ENCODE data around the gene USP3. TPM values are rescaled to one million over a fixed set of nuclear protein-coding genes. Genes with fewer than 3 reads are reported as not detected.
"Not testable (repeated sequence)": the region's sequence is repeated elsewhere in the genome, so short reads cannot be mapped to it uniquely, and the experiment has no call there.

Gene USP3
- total RNA-seq, 1 experiment from 2014 or later, result 70.2 TPM

DNA sequence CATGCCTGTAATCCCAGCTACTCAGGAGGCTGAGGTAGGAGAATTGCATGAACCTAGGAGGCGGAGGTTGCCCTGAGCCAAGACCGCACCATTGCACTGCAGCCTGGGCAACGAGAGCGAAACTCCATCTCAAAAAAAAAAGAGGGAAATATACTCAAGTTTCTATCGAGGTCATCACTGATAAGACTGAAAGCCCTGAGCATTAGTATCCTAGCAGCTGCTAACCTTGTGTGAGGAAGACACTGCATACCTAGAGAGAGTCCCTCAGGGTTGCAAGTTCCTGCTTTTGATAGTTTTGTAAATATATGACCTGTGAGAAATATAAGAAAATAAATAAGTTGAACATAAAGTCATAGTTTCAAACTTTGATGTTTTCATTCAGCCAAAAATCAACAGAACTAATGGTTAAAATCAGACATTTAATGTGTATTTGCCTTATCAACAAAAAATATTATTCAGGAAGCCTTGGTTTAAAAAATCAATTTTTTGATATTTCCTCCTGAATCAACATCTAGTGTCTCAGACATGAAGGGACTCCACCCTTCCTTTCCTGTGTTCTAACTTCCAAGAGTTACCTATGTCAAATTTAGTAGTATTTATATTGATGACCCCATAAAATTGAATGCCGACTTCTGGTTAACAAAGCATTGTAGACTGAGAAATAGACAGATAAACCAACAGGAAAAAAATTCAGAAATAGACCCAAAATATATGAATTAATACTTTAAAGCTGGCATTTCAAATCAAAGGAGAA, 19.8 kb upstream of the USP3 start:
- H3K27ac Mint-ChIP-seq (ENCODE audit: low read depth, unreplicated experiment), result peak overlapping the region; percentile 84
- intact Hi-C loops (cut with micrococcal nuclease), result no loop called here
- DNase-seq (ENCODE audit: unreplicated experiment), result no peak
- H3K36me3 Mint-ChIP-seq (ENCODE audit: insufficient read depth, unreplicated experiment), result no peaks in the 10 kb centered on the region
- TF ChIP-seq, protein P1, sequence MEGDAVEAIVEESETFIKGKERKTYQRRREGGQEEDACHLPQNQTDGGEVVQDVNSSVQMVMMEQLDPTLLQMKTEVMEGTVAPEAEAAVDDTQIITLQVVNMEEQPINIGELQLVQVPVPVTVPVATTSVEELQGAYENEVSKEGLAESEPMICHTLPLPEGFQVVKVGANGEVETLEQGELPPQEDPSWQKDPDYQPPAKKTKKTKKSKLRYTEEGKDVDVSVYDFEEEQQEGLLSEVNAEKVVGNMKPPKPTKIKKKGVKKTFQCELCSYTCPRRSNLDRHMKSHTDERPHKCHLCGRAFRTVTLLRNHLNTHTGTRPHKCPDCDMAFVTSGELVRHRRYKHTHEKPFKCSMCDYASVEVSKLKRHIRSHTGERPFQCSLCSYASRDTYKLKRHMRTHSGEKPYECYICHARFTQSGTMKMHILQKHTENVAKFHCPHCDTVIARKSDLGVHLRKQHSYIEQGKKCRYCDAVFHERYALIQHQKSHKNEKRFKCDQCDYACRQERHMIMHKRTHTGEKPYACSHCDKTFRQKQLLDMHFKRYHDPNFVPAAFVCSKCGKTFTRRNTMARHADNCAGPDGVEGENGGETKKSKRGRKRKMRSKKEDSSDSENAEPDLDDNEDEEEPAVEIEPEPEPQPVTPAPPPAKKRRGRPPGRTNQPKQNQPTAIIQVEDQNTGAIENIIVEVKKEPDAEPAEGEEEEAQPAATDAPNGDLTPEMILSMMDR (IDR thresholded peaks at IDR 0.05; ENCODE audit: unreplicated experiment), result no peak
- CTCF ChIA-PET, result interaction anchor here (0.8 to 3.1 kb wide), 7 partner anchors 11 to 115 kb away, joined by 3 to 19 read pairs (median 4); no protein-coding TSS in a partner anchor
- H3K4me3 Mint-ChIP-seq (ENCODE audit: unreplicated experiment), result no peak overlapping the region
- no peaks in the 10 kb centered on the region for H3K27me3 Mint-ChIP-seq (ENCODE audit: insufficient read depth, unreplicated experiment)
- H3K9me3 Mint-ChIP-seq (ENCODE audit: unreplicated experiment), result no peaks in the 10 kb centered on the region
- H3K4me1 Mint-ChIP-seq (ENCODE audit: insufficient read depth, unreplicated experiment), result peaks cover 24% of the 10 kb centered on the region
- POLR2A ChIA-PET, result interaction anchor here (0.7 to 6.7 kb wide), 19 partner anchors 8 to 609 kb away, joined by 3 to 222 read pairs (median 6); partner anchors contain the start of genes CIAO2A, FBXL22, RAB8B and RPS27L
- BruUV-seq (replicated peaks), result no TSS peak

DNA sequence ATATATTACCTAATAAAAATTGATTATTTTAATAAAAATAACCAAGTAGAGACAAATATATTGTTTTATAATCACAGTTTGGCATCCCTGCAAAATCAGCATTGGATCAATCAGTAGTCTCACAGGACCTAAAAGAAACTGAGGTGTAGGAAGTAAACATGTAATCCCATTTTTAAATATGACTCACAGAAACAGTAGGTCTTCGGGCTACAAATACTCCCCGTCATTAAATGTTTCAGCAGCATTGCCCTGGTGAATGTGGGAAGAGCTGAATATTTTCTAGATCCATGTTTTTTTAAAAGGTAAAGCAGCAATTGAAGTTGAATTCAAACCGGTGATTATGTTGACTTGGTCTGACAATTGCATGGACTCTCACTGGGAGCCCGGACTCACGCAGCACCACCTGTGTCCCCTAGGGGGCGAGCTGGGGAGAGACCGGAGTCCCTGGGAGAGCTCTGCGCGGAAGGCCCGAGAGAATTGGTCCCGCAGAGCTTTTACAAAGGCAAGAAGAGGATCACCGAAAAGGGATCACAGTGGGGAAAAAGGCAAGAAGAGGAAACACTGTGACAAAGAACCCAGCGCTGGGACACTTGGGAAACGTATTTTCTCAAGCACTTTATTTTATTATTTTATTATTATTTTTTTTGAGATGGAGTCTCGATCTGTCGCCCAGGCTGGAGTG, 17.2 kb upstream of the USP3 start:
- POLR2A ChIA-PET, result interaction anchor here (1.0 to 3.8 kb wide), 6 partner anchors 9 to 115 kb away, joined by 3 to 28 read pairs (median 4); partner anchors contain the start of gene USP3
- H3K27ac Mint-ChIP-seq (ENCODE audit: low read depth, unreplicated experiment), result peak overlapping the region; percentile 23
- TF ChIP-seq, protein P1 (IDR thresholded peaks at IDR 0.05; ENCODE audit: unreplicated experiment), result peak; percentile 71
- BruUV-seq (replicated peaks), result no TSS peak
- intact Hi-C loops (cut with micrococcal nuclease), result no loop called here
- no peaks in the 10 kb centered on the region for H3K36me3 Mint-ChIP-seq (ENCODE audit: insufficient read depth, unreplicated experiment)
- H3K4me3 Mint-ChIP-seq (ENCODE audit: unreplicated experiment), result no peak overlapping the region
- CTCF ChIA-PET, result interaction anchor here (0.6 to 1.5 kb wide), 9 partner anchors 9 to 114 kb away, joined by 3 to 8 read pairs (median 3); no protein-coding TSS in a partner anchor
- no peaks in the 10 kb centered on the region for H3K9me3 Mint-ChIP-seq (ENCODE audit: unreplicated experiment)
- peak; percentile 81 for DNase-seq (ENCODE audit: unreplicated experiment)
- no peaks in the 10 kb centered on the region for H3K27me3 Mint-ChIP-seq (ENCODE audit: insufficient read depth, unreplicated experiment)
- H3K4me1 Mint-ChIP-seq (ENCODE audit: insufficient read depth, unreplicated experiment), result peaks cover 24% of the 10 kb centered on the region

DNA sequence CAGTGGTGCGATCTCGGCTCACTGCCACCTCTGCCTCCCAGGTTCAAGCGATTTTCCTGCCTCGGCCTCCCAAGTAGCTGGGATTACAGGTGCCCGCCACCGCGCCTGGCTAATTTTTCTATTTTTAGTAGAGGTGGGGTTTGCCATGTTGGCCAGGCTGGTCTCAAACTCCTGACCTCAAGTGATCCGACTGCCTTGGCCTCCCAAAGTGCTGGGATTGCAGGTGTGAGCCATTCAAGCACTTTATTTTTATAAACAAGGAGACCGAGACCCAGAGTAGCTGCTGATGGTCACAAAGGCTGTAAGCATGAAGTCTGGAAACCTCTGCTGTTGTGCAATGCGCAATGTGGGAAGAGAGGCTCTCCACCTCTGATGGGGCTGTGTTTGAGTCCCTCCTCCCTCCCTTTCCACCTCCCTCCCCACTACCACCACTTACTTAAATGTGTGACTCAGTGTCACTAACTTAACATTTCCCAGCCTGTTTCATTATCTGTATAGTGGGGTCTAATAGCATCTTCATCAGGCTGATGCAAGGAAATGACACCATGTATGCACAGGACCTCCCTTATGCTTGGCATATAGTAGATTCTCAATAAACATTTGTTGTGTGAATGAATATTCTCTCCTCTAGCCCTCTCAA, 16.5 kb upstream of the USP3 start:
- ChIA-PET POLR2A (interaction anchor here (1.0 to 3.8 kb wide), 6 partner anchors 8 to 116 kb away, joined by 3 to 28 read pairs (median 4); partner anchors contain the start of gene USP3), CTCF (interaction anchor here (0.8 to 1.5 kb wide), 7 partner anchors 9 to 85 kb away, joined by 3 to 8 read pairs (median 4); no protein-coding TSS in a partner anchor)
- BruUV-seq (replicated peaks); intact Hi-C loops (cut with micrococcal nuclease); H3K4me3 Mint-ChIP-seq (ENCODE audit: unreplicated experiment); H3K27ac Mint-ChIP-seq (ENCODE audit: low read depth, unreplicated experiment); H3K36me3 Mint-ChIP-seq (ENCODE audit: insufficient read depth, unreplicated experiment); DNase-seq (ENCODE audit: unreplicated experiment); H3K9me3 Mint-ChIP-seq (ENCODE audit: unreplicated experiment); H3K27me3 Mint-ChIP-seq (ENCODE audit: insufficient read depth, unreplicated experiment): not testable (repeated sequence)
- H3K4me1 Mint-ChIP-seq (ENCODE audit: insufficient read depth, unreplicated experiment), result peaks cover 26% of the 10 kb centered on the region

DNA sequence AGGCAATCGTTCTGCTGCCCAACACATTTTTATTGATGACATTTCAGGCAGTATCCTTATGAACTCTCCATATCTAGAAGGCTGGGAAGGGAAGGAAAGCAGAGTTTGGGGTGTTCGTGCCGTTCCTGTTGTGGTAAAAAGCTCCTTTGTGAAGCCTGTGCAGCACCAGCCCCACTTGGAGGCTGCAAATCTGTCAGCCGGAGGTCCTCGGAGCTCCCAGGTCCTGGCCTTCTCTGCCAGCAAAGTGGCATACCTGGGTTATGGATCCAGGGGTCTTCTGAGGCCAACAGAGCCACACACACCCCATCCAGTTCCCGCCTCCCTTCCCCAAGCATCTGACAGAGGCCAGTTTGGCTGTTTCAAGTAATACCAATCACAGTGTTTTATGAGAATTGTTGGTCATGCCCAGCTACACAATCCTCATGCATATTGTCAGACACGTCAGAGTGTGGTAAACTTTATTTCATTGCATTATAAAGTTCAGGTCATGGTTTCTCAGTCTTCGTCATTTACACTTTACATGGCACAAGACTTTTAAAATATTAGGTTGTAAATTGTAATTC, 15.9 kb upstream of the USP3 start:
- BruUV-seq (replicated peaks), result no TSS peak

More for the DNA sequence above, 15.9 kb upstream of the USP3 start:
- TF ChIP-seq, protein P1 (IDR thresholded peaks at IDR 0.05; ENCODE audit: unreplicated experiment), result no peak
- Mint-ChIP-seq H3K27me3 (ENCODE audit: insufficient read depth, unreplicated experiment) (no peaks in the 10 kb centered on the region), H3K27ac (ENCODE audit: low read depth, unreplicated experiment) (no peak overlapping the region), H3K4me3 (ENCODE audit: unreplicated experiment) (no peak overlapping the region), H3K9me3 (ENCODE audit: unreplicated experiment) (no peaks in the 10 kb centered on the region), H3K36me3 (ENCODE audit: insufficient read depth, unreplicated experiment) (no peaks in the 10 kb centered on the region), H3K4me1 (ENCODE audit: insufficient read depth, unreplicated experiment) (peaks cover 30% of the 10 kb centered on the region)
- intact Hi-C loops (cut with micrococcal nuclease), result no loop called here
- DNase-seq (ENCODE audit: unreplicated experiment), result no peak
- ChIA-PET POLR2A (interaction anchor here (1.5 to 3.8 kb wide), 2 partner anchors 15 to 20 kb away, joined by 4 to 28 read pairs; partner anchors contain the start of gene USP3), CTCF (interaction anchor here (1.1 to 1.3 kb wide), 2 partner anchors 17 to 69 kb away, joined by 3 read pairs; no protein-coding TSS in a partner anchor)

Measured in MCF 10A (cell line).